Testis (tissue), 3 donors: ENCODE measurements around the gene ZNF275. TPM values are rescaled to one million over a fixed set of nuclear protein-coding genes. Genes with fewer than 3 reads are reported as not detected.

Experiments
- DNase-seq: peaks from one replicate; pipeline ENCODE4 v3.0.0-alpha.2; 2019
- H3K27ac ChIP-seq, 2 donors: fragments of 200-600 bp; sonication (generic); one replicate each; pipeline ENCODE4 v1.5.1; 2019
- H3K27me3 ChIP-seq: fragments of 200-600 bp; sonication (generic); one replicate; pipeline ENCODE4 v1.5.1; 2019
- H3K36me3 ChIP-seq: fragments of 200-600 bp; sonication (generic); one replicate; pipeline ENCODE4 v1.5.1; 2017; ENCODE audit warnings: low read depth; ENCODE audit errors: missing control alignments
- H3K4me1 ChIP-seq: fragments of 200-600 bp; sonication (generic); one replicate; pipeline ENCODE4 v1.5.1; 2019
- H3K4me3 ChIP-seq, 2 donors: fragments of 200-600 bp; sonication (generic); one replicate each; pipeline ENCODE4 v1.5.1; 2017 to 2019
- H3K9me3 ChIP-seq: fragments of 200-600 bp; sonication (generic); one replicate; pipeline ENCODE4 v1.5.1; 2017
- POLR2A ChIP-seq: fragments of 450-650 bp; IDR thresholded peaks from one replicate; pipeline ENCODE4 v1.6.1; 2017; ENCODE audit warnings: antibody characterized with exemption, mild to moderate bottlenecking, moderate library complexity
- WGBS, 2 donors: methylation state at CpG; one replicate each; pipeline ENCODE4 v1.1.5; 2018; 5-methylcytosine and 5-hydroxymethylcytosine counted together
- intact Hi-C: fragments of 100-400 bp; cut with DNase I; formaldehyde crosslinking; loops from one replicate; pipeline ENCODE4 v1.15.1; 2023; ENCODE audit warnings: low total_unique reads
- polyA plus RNA-seq: library from polyadenylated mRNA; stranded (reverse); fragments of 350-450 nt; fragmentation: Illumina TruSeq; extraction: RNeasy Lipid Tissue Mini Kit (QIAGEN cat#74804); gene quantifications from one replicate; pipeline ENCODE4 v1.2.3, GENCODE V29; 2014; ENCODE audit warnings: low read depth, low replicate concordance; ENCODE audit not compliant: insufficient read depth
- total RNA-seq, 2 donors: library from RNA; depleted of rRNA; stranded (reverse); fragments of >200 nt; gene quantifications; one replicate each; pipeline ENCODE4 v1.2.3, GENCODE V29; 2016
- TF ChIP-seq, protein P1 (sequence below), 3 experiments: fragments of 450-650 bp in 2 of 3; fragments of 200-600 bp in 1 of 3; sonication (generic) in 1 of 3; IDR thresholded peaks; one replicate each; pipeline ENCODE4 v1.5.1; 2016 to 2019; ENCODE audit warnings: antibody characterized with exemption in 3 of 3, mild to moderate bottlenecking in 2 of 3, moderate library complexity in 1 of 3

Gene ZNF275
- total and polyA plus RNA-seq, 3 donors from 2014 or later = 28.7 to 65.0 (median 58.4) TPM

DNA sequence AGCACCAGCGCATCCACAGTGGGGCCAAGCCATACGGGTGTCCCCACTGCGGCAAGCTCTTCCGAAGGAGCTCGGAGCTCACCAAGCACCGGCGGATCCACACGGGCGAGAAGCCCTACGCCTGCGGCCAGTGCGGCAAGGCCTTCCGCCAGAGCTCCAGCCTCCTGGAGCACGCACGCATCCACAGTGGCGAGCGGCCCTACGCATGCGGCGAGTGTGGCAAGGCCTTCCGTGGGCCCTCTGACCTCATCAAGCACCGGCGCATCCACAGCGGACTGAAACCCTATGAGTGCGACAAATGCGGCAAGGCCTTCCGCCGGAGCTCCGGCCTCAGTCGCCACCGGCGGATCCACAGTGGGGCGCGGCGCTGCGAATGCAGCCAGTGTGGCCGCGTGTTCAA is 13.6 kb downstream of the ZNF275 start:
- H3K27ac ChIP-seq = no peak overlapping the region
- no peaks in the 10 kb centered on the region for H3K36me3 ChIP-seq
- 76% methylated on average over 14 of the region's 38 CpGs; no CpG with 5 or more reads in 1 of the 2 donors for WGBS, 2 donors
- H3K4me3 ChIP-seq = no peak overlapping the region
- peaks cover 3% of the 10 kb centered on the region for H3K4me1 ChIP-seq
- no peaks in the 10 kb centered on the region for H3K27me3 ChIP-seq
- no peaks in the 10 kb centered on the region for H3K9me3 ChIP-seq
- intact Hi-C loops = no loop called here
- no peak for TF ChIP-seq POLR2A
- TF ChIP-seq, protein P1, sequence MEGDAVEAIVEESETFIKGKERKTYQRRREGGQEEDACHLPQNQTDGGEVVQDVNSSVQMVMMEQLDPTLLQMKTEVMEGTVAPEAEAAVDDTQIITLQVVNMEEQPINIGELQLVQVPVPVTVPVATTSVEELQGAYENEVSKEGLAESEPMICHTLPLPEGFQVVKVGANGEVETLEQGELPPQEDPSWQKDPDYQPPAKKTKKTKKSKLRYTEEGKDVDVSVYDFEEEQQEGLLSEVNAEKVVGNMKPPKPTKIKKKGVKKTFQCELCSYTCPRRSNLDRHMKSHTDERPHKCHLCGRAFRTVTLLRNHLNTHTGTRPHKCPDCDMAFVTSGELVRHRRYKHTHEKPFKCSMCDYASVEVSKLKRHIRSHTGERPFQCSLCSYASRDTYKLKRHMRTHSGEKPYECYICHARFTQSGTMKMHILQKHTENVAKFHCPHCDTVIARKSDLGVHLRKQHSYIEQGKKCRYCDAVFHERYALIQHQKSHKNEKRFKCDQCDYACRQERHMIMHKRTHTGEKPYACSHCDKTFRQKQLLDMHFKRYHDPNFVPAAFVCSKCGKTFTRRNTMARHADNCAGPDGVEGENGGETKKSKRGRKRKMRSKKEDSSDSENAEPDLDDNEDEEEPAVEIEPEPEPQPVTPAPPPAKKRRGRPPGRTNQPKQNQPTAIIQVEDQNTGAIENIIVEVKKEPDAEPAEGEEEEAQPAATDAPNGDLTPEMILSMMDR (IDR thresholded peaks at IDR 0.05) = no peak
- DNase-seq = no peak

DNA sequence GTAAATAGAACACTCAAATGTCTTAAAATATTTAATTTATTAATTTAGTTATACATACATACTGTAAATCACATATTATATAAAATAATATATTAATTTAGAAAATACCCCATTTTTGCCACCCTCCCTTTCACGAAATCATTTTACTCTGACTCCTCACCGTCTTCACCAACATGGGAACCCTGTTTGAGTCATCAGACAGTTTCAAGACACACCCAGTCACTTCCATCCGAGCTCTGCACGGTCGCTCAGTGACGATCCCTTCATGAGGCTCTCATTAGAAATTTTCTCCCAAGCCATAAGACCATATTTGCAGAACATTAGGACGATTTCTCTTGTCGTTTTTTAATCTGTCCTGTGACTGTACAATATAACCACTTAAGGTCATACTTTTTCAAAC is 14.5 kb downstream of the ZNF275 start:
- intact Hi-C loops = no loop called here
- no peak for TF ChIP-seq POLR2A
- TF ChIP-seq, protein P1 (IDR thresholded peaks at IDR 0.05) = no peak
- Histone ChIP-seq H3K9me3 (no peaks in the 10 kb centered on the region), H3K4me3 (no peak overlapping the region), H3K4me1 (peaks cover 3% of the 10 kb centered on the region), H3K27ac (no peak overlapping the region), H3K36me3 (no peaks in the 10 kb centered on the region), H3K27me3 (no peaks in the 10 kb centered on the region)
- 52 to 88% methylated on average over 8 of the region's 8 CpGs for WGBS, 2 donors
- no peak for DNase-seq

DNA sequence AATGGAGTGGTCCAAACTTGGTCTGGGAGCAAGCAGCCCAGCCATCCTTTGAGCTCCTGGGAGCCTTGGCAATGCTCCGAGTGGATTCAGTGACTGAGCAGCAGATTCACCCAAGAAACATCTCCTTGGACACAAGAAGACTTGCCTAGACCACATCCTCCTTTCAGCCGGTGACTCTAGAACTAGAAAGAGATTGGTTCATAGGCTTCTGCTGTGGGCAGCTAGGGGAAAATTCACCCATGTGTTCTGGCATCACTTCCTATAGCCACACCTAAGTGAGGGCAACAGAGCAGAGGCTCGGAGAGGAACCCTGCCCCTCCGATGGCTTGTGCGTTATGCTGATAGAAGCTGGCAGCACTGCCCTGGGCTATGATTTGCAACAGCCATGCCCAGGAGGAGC is 16.0 kb downstream of the ZNF275 start:
- Histone ChIP-seq H3K27ac (no peak overlapping the region), H3K36me3 (no peaks in the 10 kb centered on the region)
- WGBS, 2 donors = 89% methylated on average over 5 of the region's 5 CpGs; no CpG with 5 or more reads in 1 of the 2 donors

DNA sequence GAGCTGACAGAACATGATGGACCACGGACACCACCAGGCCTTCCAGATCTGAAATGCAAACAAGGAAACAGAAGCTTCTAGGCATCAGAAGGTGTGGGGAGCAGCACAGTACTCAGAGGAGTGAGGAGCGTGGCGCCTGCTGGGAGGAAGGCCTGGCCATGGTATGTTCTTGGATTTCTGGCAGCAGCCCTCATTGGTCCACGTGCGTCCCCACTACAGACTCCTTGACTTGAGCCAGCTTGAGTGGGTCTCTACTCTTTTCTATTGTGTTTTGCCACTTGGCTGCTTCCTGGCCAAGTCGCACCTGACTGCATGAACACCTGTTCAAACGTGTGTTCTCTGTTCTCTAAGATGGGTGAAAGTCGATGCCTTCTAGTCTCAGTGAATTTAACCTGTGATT is 18.0 kb downstream of the ZNF275 start:
- H3K27ac ChIP-seq = no peak overlapping the region
- intact Hi-C loops = no loop called here

More for the DNA sequence above, 16.0 kb downstream of the ZNF275 start:
- Histone ChIP-seq H3K4me1 (peaks cover 3% of the 10 kb centered on the region), H3K9me3 (no peaks in the 10 kb centered on the region), H3K4me3 (no peak overlapping the region), H3K27me3 (no peaks in the 10 kb centered on the region)
- TF ChIP-seq POLR2A = no peak
- TF ChIP-seq, protein P1 (IDR thresholded peaks at IDR 0.05) = no peak
- intact Hi-C loops = no loop called here
- no peak for DNase-seq

DNA sequence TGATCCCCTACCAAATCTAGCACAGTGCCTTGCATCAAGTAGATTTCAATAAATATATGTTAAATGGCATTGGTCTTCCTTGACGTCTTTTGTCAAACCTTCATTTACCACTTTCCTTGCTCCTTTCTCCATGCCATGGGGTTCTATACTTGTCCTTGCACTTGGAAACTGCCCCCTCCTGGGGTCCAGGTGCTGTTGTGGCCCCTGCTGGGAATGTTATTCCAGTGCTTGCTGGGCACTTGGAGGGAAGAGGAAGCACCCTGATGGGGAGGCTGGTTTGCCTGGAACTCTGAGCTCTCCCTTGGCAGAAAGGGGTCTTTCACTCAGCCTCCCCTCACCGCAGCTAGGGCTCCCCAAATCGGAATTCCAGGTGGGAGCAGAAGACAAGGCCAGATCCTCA is 18.9 kb downstream of the ZNF275 start:
- DNase-seq = no peak
- H3K4me1 ChIP-seq = peaks cover 3% of the 10 kb centered on the region
- no peak overlapping the region for H3K4me3 ChIP-seq
- intact Hi-C loops = no loop called here
- no peak overlapping the region for H3K27ac ChIP-seq
- no peaks in the 10 kb centered on the region for H3K36me3 ChIP-seq
- no peaks in the 10 kb centered on the region for H3K9me3 ChIP-seq
- H3K27me3 ChIP-seq = no peaks in the 10 kb centered on the region
- 73 to 88% methylated on average over 1 to 3 of the region's 3 CpGs for WGBS, 2 donors
- TF ChIP-seq POLR2A = no peak
- TF ChIP-seq, protein P1 (IDR thresholded peaks at IDR 0.05) = no peak

More for the DNA sequence above, 18.0 kb downstream of the ZNF275 start:
- Histone ChIP-seq H3K9me3 (no peaks in the 10 kb centered on the region), H3K4me3 (no peak overlapping the region), H3K27me3 (no peaks in the 10 kb centered on the region), H3K4me1 (peaks cover 3% of the 10 kb centered on the region), H3K36me3 (no peaks in the 10 kb centered on the region)
- 94 to 95% methylated on average over 4 to 8 of the region's 8 CpGs for WGBS, 2 donors
- TF ChIP-seq, protein P1 (IDR thresholded peaks at IDR 0.05) = no peak
- DNase-seq = no peak
